Measurements from ENCODE around the gene NOD1.

DNA sequence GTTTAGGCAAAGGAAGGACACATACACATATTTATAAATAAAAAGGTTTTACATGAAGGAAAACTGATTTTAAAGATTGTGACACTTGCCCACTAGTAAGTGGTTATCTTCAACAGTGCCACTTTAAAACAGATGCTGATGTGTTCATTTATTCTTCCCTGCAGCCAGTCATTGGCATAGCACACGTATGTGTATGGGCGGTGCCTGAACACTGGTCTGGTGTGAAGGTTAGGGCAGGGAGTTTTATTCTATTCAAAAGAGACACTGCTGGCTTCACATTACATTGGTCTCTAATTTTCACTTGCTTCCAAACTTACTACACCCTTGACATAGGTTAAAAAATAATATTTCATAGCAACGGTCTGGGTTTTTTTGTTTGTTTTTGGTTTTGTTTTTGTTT, 57.9 kb downstream of the NOD1 start:
- TF ChIP-seq EP300 (IDR thresholded peaks at IDR 0.05; ENCODE audit: low read depth) (no peak), POLR2AphosphoS5 (IDR thresholded peaks at IDR 0.05) (no peak)
- TF ChIP-seq, protein P1, sequence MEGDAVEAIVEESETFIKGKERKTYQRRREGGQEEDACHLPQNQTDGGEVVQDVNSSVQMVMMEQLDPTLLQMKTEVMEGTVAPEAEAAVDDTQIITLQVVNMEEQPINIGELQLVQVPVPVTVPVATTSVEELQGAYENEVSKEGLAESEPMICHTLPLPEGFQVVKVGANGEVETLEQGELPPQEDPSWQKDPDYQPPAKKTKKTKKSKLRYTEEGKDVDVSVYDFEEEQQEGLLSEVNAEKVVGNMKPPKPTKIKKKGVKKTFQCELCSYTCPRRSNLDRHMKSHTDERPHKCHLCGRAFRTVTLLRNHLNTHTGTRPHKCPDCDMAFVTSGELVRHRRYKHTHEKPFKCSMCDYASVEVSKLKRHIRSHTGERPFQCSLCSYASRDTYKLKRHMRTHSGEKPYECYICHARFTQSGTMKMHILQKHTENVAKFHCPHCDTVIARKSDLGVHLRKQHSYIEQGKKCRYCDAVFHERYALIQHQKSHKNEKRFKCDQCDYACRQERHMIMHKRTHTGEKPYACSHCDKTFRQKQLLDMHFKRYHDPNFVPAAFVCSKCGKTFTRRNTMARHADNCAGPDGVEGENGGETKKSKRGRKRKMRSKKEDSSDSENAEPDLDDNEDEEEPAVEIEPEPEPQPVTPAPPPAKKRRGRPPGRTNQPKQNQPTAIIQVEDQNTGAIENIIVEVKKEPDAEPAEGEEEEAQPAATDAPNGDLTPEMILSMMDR (IDR thresholded peaks at IDR 0.05) = no peak

Measured in transverse colon (tissue), 4 donors.